ENCODE data around the gene IPO4.

The IPO4 gene

GRCh38 chr14:24146978-24147760, 41.4 kb downstream of the IPO4 start, which contains the start of gene RNF31:
RNF31 (plus strand) TSS chr14:24147498; CDS start chr14:24147699, 201 bp downstream.
- DNase-seq = peak; percentile 98

DNA sequence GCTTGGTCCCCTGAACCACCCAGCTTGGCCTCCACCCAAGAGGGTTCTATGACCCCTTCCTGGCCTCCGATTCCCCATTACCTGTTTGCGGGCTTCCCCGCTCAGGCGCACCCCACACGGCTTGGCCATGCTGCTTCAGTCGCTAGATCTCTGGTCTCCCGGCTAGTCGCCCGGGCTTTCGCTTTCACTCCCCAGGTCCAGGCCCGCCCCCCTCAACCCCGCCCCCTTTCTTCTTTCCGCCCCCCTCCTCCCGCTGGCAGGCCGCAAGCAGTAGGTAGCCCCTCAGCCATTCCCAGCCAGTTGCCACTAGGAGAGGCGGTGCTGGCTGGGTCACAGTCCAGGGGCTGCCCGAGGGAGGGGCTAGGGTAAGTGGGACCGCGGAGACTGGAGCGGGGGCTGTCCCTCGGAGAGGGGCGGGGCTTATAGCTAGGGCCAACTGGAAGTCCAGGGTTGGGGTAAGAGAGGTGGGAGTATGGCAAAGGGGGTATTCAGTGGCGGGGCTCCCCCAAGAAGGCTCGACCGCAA, 42.1 kb downstream of the IPO4 start, which contains the start of gene PSME2:
PSME2 (minus strand) TSS at position 158 of the 525 bp plus-strand sequence; CDS start at position 129, 29 bp downstream.
- peak; percentile 98 for DNase-seq

DNA sequence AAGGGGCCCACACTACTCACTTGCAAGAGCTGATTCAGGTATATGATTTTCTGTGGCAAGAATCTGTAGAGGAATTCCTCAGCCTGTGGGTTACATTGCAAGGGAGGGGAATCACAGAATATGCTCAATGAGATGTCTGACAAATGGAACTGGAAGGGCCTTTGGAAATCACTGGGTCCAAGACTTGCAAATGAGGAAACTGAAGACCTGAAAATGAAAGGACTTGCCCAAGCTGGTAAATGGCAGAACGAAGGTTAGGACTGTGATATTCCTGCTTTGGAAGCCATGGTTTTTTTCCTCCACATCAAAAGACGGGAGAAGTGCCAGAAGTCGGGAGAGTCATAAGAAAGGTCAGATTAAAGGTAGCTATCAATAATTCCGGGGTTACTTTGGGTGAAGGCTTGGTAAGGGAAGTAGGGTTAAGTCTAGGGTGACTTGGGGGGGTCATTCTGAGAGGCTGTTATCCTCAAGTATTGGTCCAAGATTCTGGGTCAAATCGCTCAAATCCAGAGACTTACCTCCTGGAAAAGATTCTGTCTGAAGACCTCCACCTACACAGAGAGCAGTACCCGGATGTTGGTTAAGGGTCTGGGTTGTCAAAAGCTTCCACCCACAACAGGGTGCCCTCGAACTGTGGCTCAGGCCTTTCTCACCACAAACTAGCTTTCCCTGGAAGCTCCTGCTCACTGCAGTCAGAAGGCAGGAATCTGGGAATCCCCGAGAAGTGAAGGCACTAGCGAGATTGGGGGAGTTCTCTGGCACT, 42.7 kb downstream of the IPO4 start:
- DNase-seq = no peak

DNA sequence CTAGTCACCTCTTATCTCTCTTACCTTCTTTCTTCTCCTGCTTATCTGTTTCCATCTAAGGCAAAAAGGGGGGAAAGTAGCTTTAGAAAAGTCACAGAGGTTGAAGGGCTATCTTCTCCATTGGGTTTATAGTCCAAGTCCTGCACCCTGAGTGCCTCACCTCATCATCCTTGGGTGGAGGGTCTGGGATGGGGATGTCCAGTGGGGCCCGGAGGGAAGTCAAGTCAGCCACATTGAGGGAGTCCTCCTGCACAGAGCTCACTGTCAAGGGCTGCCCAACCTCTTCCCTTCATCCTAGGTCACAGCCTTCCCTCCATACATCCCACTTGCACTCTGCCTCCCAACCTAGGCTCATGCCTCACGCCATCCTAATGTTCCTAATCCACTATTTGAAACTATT, 43.4 kb downstream of the IPO4 start:
- no peak for DNase-seq

- no peak for DNase-seq
These were observed 44.2 kb downstream of the IPO4 start for GRCh38 chr14:24144451-24144850.

GRCh38 chr14:24143511-24143910, 45.1 kb downstream of the IPO4 start:
- DNase-seq = peak; percentile 76

DNA sequence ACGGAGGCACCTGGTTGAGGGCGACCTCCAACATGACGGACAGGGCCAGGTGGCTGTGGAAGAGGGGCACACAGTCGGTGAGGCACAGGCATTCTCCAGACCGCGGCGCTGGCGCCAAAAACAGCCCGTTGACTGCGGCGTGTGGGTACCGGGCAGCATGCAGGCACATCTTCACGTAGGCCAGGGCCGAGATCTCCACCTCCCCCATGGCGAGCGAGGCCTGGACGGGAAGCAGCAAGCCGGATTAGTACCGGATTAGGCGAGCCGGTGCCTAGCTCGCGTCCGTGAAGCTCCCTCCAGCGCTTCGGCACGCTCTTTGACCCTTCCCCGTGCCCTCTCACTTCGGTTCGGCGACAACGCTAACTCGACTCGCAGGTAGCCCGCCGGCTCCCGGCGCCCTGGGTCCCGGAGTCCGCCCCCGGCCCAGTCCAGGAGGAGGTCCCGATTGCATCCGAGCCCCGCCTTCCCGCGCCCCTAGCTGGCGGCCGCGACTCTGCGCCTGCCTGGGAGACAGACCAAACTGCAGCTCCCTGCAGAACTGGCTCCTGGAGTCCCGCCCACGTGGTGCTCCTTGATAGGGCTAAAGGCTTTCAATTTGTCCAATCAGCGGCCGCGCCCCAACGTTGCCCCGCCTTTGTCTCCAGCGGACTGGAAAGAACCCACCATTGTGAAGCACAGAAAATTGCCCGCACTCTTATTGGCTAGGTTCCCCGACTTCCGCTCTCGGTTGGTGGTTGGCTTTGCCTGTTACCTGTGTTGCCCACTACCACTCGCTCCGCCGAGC, 47.3 kb downstream of the IPO4 start, which contains the start of gene EMC9:
EMC9 (minus strand) TSS at position 495 of the 784 bp plus-strand sequence; CDS start at position 208, 287 bp downstream.
- peak; percentile 100 for DNase-seq

- no peak for DNase-seq
These were observed 49.2 kb downstream of the IPO4 start for GRCh38 chr14:24139272-24139934.

DNA sequence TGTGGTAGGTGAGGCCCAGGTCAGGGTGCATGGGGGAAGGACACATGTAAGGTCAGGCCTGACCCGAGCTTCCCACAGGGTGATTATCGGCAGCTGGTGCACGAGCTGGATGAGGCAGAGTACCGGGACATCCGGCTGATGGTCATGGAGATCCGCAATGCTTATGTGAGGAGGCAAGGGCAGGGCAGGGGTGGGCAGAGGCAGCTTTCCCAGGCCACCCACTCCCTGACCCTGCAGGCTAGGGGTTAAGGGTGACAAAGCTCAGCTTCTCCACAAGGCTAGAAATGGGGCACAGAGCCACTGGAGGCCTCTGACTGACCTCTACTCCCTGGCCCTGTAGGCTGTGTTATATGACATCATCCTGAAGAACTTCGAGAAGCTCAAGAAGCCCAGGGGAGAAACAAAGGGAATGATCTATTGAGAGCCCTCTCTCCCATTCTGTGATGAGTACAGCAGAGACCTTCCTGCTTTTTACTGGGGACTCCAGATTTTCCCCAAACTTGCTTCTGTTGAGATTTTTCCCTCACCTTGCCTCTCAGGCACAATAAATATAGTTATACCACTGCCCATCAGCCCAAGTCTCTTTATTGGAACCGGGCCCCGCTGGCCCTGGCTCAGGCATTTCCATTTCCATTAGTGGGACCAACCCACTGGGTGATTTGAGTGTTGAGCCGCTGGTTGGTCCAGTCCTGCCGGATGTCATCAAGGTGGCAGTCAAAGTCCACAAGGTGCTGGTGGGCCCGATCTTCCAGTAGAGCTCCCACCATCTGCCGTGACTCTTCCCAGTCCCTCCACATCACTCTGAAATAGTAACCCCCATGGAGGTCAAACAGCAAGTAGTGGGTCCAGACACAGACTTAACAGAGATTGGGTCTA, 50.0 kb downstream of the IPO4 start:
- DNase-seq = no peak

- DNase-seq = no peak
These were observed 50.9 kb downstream of the IPO4 start for GRCh38 chr14:24137529-24138395.

DNA sequence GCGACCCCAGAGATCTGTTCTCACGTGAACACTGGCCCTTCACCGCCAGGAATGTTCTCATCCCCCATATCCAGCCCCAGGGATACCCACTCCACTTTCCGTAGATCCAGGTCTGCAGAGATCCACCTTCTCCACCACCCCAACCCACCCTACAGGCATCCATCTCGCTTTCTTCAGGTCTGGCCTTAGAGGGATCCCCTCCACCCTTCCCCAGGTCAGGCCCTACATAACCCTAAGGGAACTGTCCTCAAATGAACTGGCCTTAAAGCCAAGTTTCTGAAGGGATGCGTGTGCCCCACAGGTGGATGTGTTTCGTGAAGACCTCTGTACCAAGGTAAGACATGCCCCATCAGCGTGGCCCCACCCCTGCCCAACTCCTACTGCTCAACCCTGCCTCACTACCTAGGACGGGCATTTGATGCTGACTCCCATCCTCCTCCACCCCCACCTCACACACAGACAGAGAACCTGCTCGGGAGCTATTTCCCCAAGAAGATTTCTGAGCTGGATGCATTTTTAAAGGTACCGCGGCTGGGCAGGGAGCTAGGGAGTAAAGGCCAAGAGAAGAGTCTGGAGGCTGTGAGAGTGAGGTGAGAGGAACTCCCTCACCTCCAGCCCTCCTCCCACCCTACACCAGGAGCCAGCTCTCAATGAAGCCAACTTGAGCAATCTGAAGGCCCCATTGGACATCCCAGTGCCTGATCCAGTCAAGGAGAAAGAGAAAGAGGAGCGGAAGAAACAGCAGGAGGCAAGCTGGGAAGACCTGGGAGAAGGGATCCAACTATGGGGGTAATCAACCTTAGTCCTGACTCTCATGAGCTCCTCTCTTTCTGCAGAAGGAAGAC, 51.7 kb downstream of the IPO4 start:
- DNase-seq = no peak

GRCh38 chr14:24135834-24136683, 52.6 kb downstream of the IPO4 start, which contains the start of gene PSME1:
PSME1 (plus strand) TSS chr14:24136194; CDS start chr14:24136263, 69 bp downstream.
- peak; percentile 85 for DNase-seq

DNA sequence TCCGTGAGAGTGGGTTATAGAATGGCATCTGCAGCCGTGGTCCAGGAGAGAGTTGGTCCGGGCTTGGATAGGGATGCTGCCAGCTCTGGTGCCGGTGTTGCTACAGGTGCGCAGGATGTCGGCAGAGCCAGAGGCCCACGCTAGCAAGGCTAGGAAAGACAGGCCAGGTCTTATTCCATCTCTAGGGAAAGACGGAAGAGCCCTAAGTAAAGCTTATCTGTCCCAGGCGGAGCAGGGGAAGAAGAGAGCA, 53.1 kb downstream of the IPO4 start:
- no peak for DNase-seq

GRCh38 chr14:24133735-24134134, 54.9 kb downstream of the IPO4 start:
- no peak for DNase-seq

DNA sequence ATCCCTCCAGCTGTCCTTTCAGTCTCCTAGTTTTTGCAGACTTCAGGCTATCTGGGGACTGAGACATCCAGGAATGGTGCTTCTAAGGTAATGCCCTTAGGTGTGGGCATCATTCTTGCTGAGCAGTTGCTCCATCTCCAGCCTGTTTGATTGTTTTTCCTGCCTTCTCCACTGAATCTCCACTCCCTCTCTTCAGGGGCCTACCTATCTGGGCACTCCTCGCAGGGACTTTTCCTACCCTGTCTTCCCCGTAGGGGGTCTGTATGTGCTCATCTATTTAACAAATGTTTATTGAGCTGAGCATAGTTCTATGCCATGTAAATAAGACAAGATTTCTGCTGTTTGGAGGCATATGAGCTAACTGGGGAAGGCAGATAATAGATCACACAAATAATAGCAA, 55.6 kb downstream of the IPO4 start:
- no peak for DNase-seq

GRCh38 chr14:24132061-24132685, 56.4 kb downstream of the IPO4 start:
- DNase-seq = no peak

DNA sequence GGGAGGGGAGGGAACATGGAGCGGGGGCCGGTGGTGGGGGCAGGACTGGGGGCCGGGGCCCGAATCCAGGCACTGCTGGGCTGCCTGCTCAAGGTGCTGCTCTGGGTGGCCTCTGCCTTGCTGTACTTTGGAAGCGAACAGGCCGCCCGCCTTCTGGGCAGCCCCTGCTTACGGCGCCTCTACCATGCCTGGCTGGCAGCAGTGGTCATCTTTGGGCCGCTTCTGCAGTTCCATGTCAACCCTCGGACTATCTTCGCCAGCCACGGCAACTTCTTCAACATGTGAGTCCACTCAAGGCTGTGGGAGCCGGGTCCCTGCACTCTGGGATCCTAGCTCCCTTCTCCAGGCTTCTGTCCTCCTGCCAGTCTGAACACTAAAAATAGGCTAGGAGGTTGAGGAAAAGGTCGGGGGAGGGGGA, 57.1 kb downstream of the IPO4 start:
- DNase-seq = no peak

Data from fibroblast of skin of right biceps (primary cell).